Left cardiac atrium (tissue), 4 donors: ENCODE measurements around the gene AIF1. TPM values are rescaled to one million over a fixed set of nuclear protein-coding genes. Genes with fewer than 3 reads are reported as not detected.

Experiments
- ATAC-seq, 2 donors: fragments of 200-7000 bp; cut with Tn5 transposase; one replicate each; pipeline ENCODE4 v1.9.1; 2020; ENCODE audit warnings: mild to moderate bottlenecking in 2 of 2, moderate library complexity in 2 of 2
- DNase-seq: peaks from one replicate; pipeline ENCODE4 v3.0.0-alpha.2; 2020
- intact Hi-C, 2 donors: fragments of 100-400 bp; cut with DNase I; formaldehyde crosslinking; loops; one replicate each; pipeline versions ENCODE4 v1.14.1 to v1.15.1; 2022 to 2023
- long read RNA-seq: library from polyadenylated mRNA; unstranded; transcript quantifications from one replicate; pipeline ENCODE4 v2.0.0, GENCODE V29; 2021
- total RNA-seq, 2 donors: library from RNA; stranded (reverse); fragmentation: NEBNext Ultra II Directional; extraction: Animal tissue kit (Norgen Biotek cat#: 25700); gene quantifications; one replicate each; pipeline ENCODE4 v1.2.1, GENCODE V29; 2021
- donor health status: DM: no; HTN: yes; CAD: no.
- donor health status: DM: no; HTN: yes; CAD: no; lungs with severe emphysema.
- donor health status: DM: yes; HTN: yes; CAD: no.
- donor health status: Dilated cardiomyopathy.

AIF1 gene
- 10 to 100 TPM; 17.0 to 37.4 TPM for total RNA-seq
- long read RNA-seq, partial matches to known transcripts = 0 of 1 reads
- long read RNA-seq, other reads (novel, unspliced or antisense) = 0 of 1 reads

GRCh38 chr6:31614684-31615578, at the start of gene AIF1:
AIF1 (plus strand) TSS chr6:31615234; CDS start chr6:31615330, 96 bp downstream.
- DNase-seq (no peak), ATAC-seq (peak in 1 of 2 donors; percentile 42)
- intact Hi-C loops = no loop called here

GRCh38 chr6:31567531-31568370, 47.3 kb upstream of the AIF1 start:
- no peak for ATAC-seq
- DNase-seq = no peak
- intact Hi-C loops = no loop called here

GRCh38 chr6:31568537-31568961, 46.5 kb upstream of the AIF1 start:
- peak; percentile 43 to 61 for ATAC-seq
- intact Hi-C loops = no loop called here

GRCh38 chr6:31569861-31570536, 45.0 kb upstream of the AIF1 start:
- ATAC-seq (no peak), DNase-seq (no peak)
- intact Hi-C loops = no loop called here

More at GRCh38 chr6:31568537-31568961, 46.5 kb upstream of the AIF1 start:
- DNase-seq = no peak

GRCh38 chr6:31572041-31572911, 42.8 kb upstream of the AIF1 start, which contains the start of gene LTA:
LTA (plus strand) TSS chr6:31572289; CDS start chr6:31572743, 454 bp downstream.
- DNase-seq = no peak
- intact Hi-C loops = no loop called here
- ATAC-seq = peak in 1 of 2 donors; percentile 23

DNA sequence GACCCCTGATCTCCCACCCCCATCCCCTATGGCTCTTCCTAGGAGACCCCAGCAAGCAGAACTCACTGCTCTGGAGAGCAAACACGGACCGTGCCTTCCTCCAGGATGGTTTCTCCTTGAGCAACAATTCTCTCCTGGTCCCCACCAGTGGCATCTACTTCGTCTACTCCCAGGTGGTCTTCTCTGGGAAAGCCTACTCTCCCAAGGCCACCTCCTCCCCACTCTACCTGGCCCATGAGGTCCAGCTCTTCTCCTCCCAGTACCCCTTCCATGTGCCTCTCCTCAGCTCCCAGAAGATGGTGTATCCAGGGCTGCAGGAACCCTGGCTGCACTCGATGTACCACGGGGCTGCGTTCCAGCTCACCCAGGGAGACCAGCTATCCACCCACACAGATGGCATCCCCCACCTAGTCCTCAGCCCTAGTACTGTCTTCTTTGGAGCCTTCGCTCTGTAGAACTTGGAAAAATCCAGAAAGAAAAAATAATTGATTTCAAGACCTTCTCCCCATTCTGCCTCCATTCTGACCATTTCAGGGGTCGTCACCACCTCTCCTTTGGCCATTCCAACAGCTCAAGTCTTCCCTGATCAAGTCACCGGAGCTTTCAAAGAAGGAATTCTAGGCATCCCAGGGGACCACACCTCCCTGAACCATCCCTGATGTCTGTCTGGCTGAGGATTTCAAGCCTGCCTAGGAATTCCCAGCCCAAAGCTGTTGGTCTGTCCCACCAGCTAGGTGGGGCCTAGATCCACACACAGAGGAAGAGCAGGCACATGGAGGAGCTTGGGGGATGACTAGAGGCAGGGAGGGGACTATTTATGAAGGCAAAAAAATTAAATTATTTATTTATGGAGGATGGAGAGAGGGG, 41.6 kb upstream of the AIF1 start:
- DNase-seq (no peak), ATAC-seq (no peak)
- intact Hi-C loops = no loop called here

DNA sequence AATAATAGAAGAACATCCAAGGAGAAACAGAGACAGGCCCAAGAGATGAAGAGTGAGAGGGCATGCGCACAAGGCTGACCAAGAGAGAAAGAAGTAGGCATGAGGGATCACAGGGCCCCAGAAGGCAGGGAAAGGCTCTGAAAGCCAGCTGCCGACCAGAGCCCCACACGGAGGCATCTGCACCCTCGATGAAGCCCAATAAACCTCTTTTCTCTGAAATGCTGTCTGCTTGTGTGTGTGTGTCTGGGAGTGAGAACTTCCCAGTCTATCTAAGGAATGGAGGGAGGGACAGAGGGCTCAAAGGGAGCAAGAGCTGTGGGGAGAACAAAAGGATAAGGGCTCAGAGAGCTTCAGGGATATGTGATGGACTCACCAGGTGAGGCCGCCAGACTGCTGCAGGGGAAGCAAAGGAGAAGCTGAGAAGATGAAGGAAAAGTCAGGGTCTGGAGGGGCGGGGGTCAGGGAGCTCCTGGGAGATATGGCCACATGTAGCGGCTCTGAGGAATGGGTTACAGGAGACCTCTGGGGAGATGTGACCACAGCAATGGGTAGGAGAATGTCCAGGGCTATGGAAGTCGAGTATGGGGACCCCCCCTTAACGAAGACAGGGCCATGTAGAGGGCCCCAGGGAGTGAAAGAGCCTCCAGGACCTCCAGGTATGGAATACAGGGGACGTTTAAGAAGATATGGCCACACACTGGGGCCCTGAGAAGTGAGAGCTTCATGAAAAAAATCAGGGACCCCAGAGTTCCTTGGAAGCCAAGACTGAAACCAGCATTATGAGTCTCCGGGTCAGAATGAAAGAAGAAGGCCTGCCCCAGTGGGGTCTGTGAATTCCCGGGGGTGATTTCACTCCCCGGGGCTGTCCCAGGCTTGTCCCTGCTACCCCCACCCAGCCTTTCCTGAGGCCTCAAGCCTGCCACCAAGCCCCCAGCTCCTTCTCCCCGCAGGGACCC, 40.6 kb upstream of the AIF1 start:
- ATAC-seq (no peak), DNase-seq (no peak)
- intact Hi-C loops = no loop called here

DNA sequence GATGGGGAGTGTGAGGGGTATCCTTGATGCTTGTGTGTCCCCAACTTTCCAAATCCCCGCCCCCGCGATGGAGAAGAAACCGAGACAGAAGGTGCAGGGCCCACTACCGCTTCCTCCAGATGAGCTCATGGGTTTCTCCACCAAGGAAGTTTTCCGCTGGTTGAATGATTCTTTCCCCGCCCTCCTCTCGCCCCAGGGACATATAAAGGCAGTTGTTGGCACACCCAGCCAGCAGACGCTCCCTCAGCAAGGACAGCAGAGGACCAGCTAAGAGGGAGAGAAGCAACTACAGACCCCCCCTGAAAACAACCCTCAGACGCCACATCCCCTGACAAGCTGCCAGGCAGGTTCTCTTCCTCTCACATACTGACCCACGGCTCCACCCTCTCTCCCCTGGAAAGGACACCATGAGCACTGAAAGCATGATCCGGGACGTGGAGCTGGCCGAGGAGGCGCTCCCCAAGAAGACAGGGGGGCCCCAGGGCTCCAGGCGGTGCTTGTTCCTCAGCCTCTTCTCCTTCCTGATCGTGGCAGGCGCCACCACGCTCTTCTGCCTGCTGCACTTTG, 39.6 kb upstream of the AIF1 start, which contains the start of gene TNF:
TSS of gene TNF (plus strand) at position 231 of the 567 bp plus-strand sequence. CDS start at position 408, 177 bp downstream.
- peak; percentile 45 for DNase-seq
- intact Hi-C loops = no loop called here
- ATAC-seq = peak; percentile 47 to 59

GRCh38 chr6:31575952-31576685, 38.9 kb upstream of the AIF1 start:
- intact Hi-C loops = no loop called here
- ATAC-seq (no peak), DNase-seq (no peak)

GRCh38 chr6:31576897-31577578, 38.0 kb upstream of the AIF1 start:
- DNase-seq = no peak
- intact Hi-C loops = no loop called here

DNA sequence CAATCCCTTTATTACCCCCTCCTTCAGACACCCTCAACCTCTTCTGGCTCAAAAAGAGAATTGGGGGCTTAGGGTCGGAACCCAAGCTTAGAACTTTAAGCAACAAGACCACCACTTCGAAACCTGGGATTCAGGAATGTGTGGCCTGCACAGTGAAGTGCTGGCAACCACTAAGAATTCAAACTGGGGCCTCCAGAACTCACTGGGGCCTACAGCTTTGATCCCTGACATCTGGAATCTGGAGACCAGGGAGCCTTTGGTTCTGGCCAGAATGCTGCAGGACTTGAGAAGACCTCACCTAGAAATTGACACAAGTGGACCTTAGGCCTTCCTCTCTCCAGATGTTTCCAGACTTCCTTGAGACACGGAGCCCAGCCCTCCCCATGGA, 37.5 kb upstream of the AIF1 start:
- DNase-seq (no peak), ATAC-seq (no peak)
- intact Hi-C loops = no loop called here

More at GRCh38 chr6:31576897-31577578, 38.0 kb upstream of the AIF1 start:
- ATAC-seq = no peak

DNA sequence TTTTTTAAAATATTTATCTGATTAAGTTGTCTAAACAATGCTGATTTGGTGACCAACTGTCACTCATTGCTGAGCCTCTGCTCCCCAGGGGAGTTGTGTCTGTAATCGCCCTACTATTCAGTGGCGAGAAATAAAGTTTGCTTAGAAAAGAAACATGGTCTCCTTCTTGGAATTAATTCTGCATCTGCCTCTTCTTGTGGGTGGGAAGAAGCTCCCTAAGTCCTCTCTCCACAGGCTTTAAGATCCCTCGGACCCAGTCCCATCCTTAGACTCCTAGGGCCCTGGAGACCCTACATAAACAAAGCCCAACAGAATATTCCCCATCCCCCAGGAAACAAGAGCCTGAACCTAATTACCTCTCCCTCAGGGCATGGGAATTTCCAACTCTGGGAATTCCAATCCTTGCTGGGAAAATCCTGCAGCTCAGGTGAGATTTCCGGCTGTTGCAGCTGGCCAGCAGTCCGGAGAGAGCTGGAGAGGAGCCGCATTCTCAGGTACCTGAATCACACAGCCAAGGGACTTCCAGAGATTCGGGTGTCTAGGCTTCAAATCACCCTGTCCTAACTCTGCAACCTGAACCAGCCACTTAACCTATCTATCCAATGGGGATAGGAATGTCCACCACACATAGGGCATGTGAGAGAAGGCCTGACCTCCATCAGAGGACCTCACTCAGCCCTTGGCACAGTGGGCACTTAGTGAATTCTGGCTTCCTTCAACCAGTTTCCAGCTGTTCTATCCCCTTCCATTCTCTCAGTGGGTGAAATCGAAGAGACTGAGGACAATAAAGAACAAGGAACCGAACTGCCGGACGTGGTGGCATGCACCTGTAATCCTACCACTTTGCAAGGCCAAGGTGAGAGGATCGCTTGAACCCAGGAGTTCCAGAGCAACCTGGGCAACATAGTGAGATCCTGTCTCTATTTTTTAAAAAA, 36.6 kb upstream of the AIF1 start:
- intact Hi-C loops = no loop called here
- DNase-seq (no peak), ATAC-seq (no peak)

GRCh38 chr6:31579119-31579505, 35.9 kb upstream of the AIF1 start:
- intact Hi-C loops = no loop called here
- ATAC-seq = no peak

More at GRCh38 chr6:31579119-31579505, 35.9 kb upstream of the AIF1 start:
- no peak for DNase-seq
